Duodenal mucosa (tissue), 2 donors: Measurements from ENCODE around the gene DNM1L.
"Not testable (repeated sequence)": the region's sequence is repeated elsewhere in the genome, so short reads cannot be mapped to it uniquely, and the experiment has no call there.

ENCODE experiments used
- H3K27ac ChIP-seq: one replicate; pipeline ENCODE4 v1.7.0; 2013; ENCODE audit warnings: low read depth, low read length
- H3K27me3 ChIP-seq, 2 donors: one replicate each; pipeline ENCODE4 v1.7.0; 2013; ENCODE audit warnings: low read length in 2 of 2, control low read depth in 1 of 2; ENCODE audit not compliant: insufficient read depth in 2 of 2, control insufficient read depth in 1 of 2
- H3K36me3 ChIP-seq, 2 donors: one replicate each; pipeline ENCODE4 v1.7.0; 2013; ENCODE audit warnings: low read length in 2 of 2, control low read depth in 1 of 2; ENCODE audit not compliant: insufficient read depth in 2 of 2, control insufficient read depth in 1 of 2
- H3K4me1 ChIP-seq, 2 donors: one replicate each; pipeline ENCODE4 v1.7.0; 2013; ENCODE audit warnings: low read length in 2 of 2, control low read depth in 1 of 2; ENCODE audit not compliant: insufficient read depth in 2 of 2, control insufficient read depth in 1 of 2
- H3K4me3 ChIP-seq, 2 donors: one replicate each; pipeline ENCODE4 v1.7.0; 2013; ENCODE audit warnings: low read length in 2 of 2, low read depth in 1 of 2
- H3K9ac ChIP-seq, 2 donors: one replicate each; pipeline ENCODE4 v1.7.0; 2013; ENCODE audit warnings: low read length in 2 of 2, low read depth in 1 of 2
- H3K9me3 ChIP-seq, 2 donors: one replicate each; pipeline ENCODE4 v1.7.0; 2013; ENCODE audit warnings: low read length in 2 of 2, control low read depth in 1 of 2; ENCODE audit not compliant: control insufficient read depth in 1 of 2

Gene DNM1L

DNA sequence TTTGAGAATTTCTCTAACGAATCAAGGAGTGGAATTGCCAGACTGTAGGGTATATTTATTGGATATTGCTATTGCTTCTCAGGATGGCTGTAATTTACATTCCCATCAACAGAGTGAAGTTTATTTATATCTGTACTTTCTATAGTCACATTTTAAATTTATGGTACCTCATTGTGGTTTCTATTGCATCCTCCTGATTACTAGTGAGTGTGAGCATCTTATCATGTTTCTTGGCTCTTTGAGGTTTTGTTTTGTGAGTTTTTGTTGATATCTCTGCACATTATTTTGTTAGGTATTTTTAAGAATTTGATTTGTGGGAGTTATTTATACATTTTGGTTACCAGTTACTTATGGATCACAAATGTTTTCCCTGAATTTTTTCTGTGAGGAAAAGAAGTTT lies 13.9 kb downstream of the DNM1L start:
- Histone ChIP-seq H3K9me3 (no peaks in the 10 kb centered on the region), H3K4me3 (no peak overlapping the region), H3K27me3 (no peaks in the 10 kb centered on the region), H3K36me3 (peaks cover 0 to 5% of the 10 kb centered on the region in 2 donors), H3K9ac (no peak overlapping the region), H3K27ac (no peak overlapping the region), H3K4me1 (no peaks in the 10 kb centered on the region)

DNA sequence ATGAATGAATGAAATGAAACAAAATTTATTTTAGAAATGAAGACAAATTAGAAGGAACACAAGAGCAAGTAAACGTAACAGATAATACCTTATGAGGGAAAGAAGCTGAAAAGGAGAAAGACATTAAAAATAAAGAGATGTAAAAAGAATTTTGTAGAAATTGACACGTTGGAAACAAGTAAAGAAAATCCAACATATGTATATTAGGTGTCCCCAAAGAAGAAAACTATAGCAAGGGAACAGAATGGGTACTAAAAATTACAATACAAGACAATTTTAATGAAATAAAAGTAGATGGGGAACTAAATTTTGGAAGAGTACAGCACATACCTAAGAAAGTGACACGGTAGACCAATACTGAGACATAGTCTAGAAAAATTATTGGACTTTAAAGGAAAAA lies 16.7 kb downstream of the DNM1L start:
- Histone ChIP-seq H3K9me3 (no peaks in the 10 kb centered on the region), H3K27ac (no peak overlapping the region), H3K27me3 (no peaks in the 10 kb centered on the region), H3K4me3 (no peak overlapping the region), H3K4me1 (no peaks in the 10 kb centered on the region), H3K36me3 (peaks cover 0 to 5% of the 10 kb centered on the region in 2 donors), H3K9ac (no peak overlapping the region)

DNA sequence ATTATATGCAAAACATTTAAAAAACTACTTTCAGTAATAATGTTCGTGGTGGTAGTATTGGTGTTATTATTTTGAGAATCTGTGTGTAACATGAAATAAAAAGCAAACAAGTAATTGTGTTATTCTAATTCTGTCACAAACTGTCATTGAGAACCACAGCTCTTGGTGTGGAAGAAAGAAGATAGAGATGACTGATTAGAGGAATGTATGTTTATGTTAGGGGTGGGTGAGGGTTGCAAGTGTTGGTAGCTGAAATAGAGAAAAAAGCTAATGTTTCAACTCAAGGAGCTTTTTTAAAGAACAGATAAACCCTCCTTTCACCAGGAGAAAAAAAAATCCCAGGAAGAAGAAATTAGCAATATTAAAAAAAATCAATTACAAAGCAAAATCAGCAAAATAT lies 18.3 kb downstream of the DNM1L start:
- H3K27ac ChIP-seq = no peak overlapping the region
- peaks cover 3 to 5% of the 10 kb centered on the region in 2 donors for H3K36me3 ChIP-seq
- no peak overlapping the region for H3K9ac ChIP-seq
- no peaks in the 10 kb centered on the region for H3K9me3 ChIP-seq
- H3K4me1 ChIP-seq = no peaks in the 10 kb centered on the region
- no peak overlapping the region for H3K4me3 ChIP-seq
- H3K27me3 ChIP-seq = no peaks in the 10 kb centered on the region

DNA sequence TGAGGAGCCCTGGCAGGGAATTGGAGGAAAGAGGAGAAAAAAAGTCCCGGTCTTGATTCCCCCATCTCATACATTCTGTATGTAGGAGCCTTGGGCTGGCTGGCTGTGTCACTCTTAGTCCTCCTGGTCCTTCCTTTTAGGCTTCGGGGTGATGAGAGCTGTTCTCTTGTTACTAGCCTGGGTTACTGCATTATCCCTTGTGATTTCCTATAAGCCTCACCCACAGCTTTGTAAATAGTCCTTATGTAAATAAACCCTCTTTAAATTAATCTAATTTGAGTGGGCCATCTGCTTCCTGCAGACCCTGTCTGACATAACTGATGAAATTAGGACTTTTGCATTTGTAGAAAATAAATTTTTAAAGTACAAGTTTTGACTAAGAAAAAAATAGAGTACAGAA lies 19.2 kb downstream of the DNM1L start:
- H3K4me1 ChIP-seq = no peaks in the 10 kb centered on the region
- H3K9me3 ChIP-seq = no peaks in the 10 kb centered on the region
- peaks cover 3 to 5% of the 10 kb centered on the region in 2 donors for H3K36me3 ChIP-seq
- no peaks in the 10 kb centered on the region for H3K27me3 ChIP-seq
- no peak overlapping the region for H3K4me3 ChIP-seq
- no peak overlapping the region for H3K9ac ChIP-seq
- H3K27ac ChIP-seq = no peak overlapping the region

DNA sequence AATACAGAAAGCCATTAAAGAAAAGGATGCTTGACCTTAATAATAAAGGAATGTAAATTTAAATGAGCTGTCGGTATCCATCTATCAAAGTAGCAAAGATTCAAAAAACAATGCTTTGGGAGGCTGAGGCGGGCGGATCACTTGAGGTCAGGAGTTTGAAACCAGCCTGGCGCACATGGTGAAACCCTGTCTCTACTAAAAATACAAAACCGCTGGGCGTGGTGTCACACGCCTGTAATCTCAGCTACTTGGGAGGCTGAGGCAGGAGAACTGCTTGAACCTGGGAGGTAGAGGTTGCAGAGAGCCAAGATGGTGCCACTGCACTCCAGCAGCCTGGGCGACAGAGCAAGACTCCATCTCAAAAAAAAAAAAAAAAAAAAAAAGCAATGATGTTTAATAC lies 20.3 kb downstream of the DNM1L start:
- not testable (repeated sequence) for H3K36me3 ChIP-seq, H3K4me1 ChIP-seq, H3K9ac ChIP-seq, H3K9me3 ChIP-seq, H3K27ac ChIP-seq, H3K4me3 ChIP-seq, H3K27me3 ChIP-seq

DNA sequence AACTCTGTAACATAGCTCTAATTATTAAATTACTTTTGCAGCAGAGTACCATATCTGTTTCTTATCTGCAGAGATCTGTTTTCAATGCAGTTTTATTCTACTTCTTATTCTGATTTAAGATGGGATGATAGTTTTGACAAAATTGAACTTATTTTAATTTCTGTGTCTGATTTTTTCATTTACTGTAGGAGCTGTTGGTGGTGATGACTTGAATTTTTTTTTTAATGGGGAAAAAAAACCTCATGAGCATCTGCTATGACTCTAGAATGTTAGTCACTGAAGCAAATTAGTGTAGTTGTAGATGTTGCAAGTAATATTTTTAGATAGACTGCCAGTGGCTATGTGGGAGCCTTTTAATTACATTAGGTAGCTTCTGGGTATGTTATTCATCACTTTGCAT lies 23.4 kb downstream of the DNM1L start:
- Histone ChIP-seq H3K36me3 (peaks cover 4 to 8% of the 10 kb centered on the region in 2 donors), H3K9ac (no peak overlapping the region), H3K4me1 (no peaks in the 10 kb centered on the region), H3K4me3 (no peak overlapping the region), H3K27me3 (no peaks in the 10 kb centered on the region), H3K27ac (no peak overlapping the region), H3K9me3 (no peaks in the 10 kb centered on the region)

DNA sequence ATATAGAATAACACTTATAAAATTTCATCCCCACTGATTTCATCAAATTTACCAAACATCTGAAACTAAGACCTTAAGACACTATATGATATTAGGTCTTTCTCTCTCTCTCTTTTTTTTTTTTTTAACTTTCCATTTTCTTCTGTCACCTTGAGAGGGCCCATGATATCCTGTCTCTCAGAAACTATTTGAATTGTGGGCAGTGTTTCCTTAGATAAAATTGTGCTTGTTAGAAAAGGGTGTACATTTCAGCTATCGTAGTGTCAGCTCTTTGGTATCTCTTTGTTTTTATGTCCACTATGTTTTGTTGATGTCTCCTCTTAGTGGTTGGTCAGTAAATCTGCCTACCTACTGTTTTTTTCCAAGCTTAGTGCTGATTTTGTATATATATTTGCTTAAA lies 23.8 kb downstream of the DNM1L start:
- Histone ChIP-seq H3K9ac (no peak overlapping the region), H3K27ac (no peak overlapping the region), H3K27me3 (no peaks in the 10 kb centered on the region), H3K4me3 (no peak overlapping the region), H3K36me3 (peaks cover 6 to 8% of the 10 kb centered on the region in 2 donors), H3K4me1 (no peaks in the 10 kb centered on the region), H3K9me3 (no peaks in the 10 kb centered on the region)

DNA sequence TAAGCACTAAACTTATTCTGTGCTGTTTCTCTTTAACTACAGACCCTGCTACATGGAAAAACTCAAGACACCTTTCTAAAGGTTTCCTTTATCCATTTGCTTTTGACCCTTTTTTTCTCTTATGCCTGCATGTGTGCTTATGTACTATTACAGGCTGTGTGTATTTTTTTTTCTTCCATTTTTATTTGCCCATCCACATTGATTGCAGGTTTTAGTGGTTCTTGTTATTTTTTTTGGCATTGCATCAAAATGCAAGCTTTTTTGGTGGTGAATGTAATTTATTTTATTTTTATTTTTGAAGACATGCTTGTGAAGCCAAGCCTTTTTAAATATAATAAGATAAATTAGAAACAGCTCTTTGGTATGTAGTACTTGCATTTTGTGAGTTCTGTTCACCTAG lies 26.7 kb downstream of the DNM1L start:
- H3K4me3 ChIP-seq = no peak overlapping the region
- no peaks in the 10 kb centered on the region for H3K4me1 ChIP-seq
- H3K9me3 ChIP-seq = no peaks in the 10 kb centered on the region
- peaks cover 14 to 19% of the 10 kb centered on the region in 2 donors for H3K36me3 ChIP-seq
- no peak overlapping the region for H3K27ac ChIP-seq
- no peaks in the 10 kb centered on the region for H3K27me3 ChIP-seq
- no peak overlapping the region for H3K9ac ChIP-seq

DNA sequence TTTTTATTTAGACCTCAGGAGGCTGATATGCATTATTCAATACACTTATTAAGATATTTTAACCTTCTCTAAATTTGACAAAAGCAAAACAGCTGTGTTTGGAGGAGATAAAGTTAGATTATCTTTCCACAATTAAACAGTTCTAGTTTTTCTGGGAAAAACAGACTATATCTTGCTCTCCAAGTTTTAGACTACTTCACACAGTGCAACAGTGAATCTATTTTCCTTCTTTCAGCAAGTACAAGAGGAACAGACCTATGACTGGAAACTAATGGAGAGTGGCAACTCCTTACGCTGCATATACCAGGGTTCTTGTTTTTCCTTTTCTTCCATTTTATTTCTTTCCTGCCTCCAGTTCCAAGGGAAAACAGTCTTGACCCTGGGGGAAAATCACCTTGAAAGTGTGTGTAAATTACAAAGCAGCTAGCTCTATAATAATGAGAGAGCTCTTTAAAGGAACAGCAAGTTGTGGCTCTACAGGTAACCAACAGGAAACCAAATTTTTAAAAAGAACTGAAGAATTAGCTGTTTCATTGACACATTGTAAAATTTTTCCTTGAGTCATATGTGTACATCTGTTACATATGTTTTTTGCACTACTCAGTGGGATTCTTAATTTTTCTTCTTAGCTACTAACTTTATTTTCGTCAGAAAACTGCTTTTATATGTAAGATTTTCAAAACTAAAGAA lies 27.4 kb downstream of the DNM1L start:
- no peak overlapping the region for H3K4me3 ChIP-seq
- H3K36me3 ChIP-seq = peaks cover 16 to 21% of the 10 kb centered on the region in 2 donors
- H3K27me3 ChIP-seq = no peaks in the 10 kb centered on the region
- no peak overlapping the region for H3K9ac ChIP-seq
- no peaks in the 10 kb centered on the region for H3K9me3 ChIP-seq
- H3K4me1 ChIP-seq = no peaks in the 10 kb centered on the region
- H3K27ac ChIP-seq = no peak overlapping the region

DNA sequence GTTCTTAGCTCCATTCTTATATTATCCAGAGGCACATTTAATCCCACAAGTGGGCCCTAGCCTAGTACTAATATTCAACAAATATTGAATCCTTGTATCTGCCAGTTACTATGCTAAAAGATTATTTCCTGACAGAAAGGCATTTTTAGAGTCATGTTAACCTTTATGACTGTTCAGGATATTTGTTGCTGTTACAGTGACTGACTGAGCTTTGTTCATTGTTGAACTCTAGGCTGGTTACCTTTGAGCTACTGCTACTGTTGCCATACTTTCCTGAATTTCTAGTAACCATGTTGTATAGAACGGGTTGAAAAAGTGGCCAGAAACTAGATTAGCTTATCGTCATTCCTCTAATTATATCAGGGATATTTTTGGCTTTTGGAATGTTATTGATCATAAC lies 29.8 kb downstream of the DNM1L start:
- H3K4me1 ChIP-seq = no peaks in the 10 kb centered on the region
- H3K27ac ChIP-seq = no peak overlapping the region
- no peak overlapping the region for H3K9ac ChIP-seq
- H3K9me3 ChIP-seq = no peaks in the 10 kb centered on the region
- no peak overlapping the region for H3K4me3 ChIP-seq
- H3K27me3 ChIP-seq = no peaks in the 10 kb centered on the region
- H3K36me3 ChIP-seq = peaks cover 16 to 35% of the 10 kb centered on the region in 2 donors

DNA sequence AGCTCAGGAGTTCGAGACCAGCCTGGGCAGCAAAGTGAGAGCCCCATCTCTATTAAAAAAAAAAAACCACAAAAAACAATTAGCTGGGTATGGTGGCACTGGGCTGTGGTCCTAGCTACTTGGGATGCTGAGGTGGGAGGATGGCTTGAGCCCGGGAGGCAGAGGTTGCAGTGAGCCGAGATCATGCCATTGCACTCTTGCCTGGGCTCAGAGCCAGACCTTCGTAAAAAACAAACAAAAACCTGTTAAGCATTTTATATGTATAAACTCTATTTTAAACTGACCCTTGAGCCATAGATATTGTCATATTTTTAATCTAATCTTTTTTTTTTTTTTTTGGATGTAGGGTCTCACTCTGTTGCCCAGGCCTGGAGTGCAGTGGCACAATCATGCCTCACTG lies 35.7 kb downstream of the DNM1L start:
- Histone ChIP-seq H3K9ac (no peak overlapping the region), H3K27me3 (no peaks in the 10 kb centered on the region), H3K4me3 (no peak overlapping the region), H3K9me3 (no peaks in the 10 kb centered on the region), H3K36me3 (peaks cover 3 to 32% of the 10 kb centered on the region in 2 donors), H3K27ac (no peak overlapping the region), H3K4me1 (no peaks in the 10 kb centered on the region)
